Adipose tissue (tissue), 3 donors: ENCODE results near the gene MYOC. TPM values are rescaled to one million over a fixed set of nuclear protein-coding genes. Genes with fewer than 3 reads are reported as not detected.
"Not testable (repeated sequence)": the region's sequence is repeated elsewhere in the genome, so short reads cannot be mapped to it uniquely, and the experiment has no call there.

Experiments
- H3K27ac ChIP-seq: one replicate; pipeline ENCODE4 v1.5.1; 2013; ENCODE audit warnings: low read depth, low read length
- WGBS, 3 donors: extraction: QIAGEN DNeasy Blood & Tissue Kit; methylation state at CpG; one replicate each; pipeline ENCODE4 v1.1.7; 2013; 5-methylcytosine and 5-hydroxymethylcytosine counted together
- polyA plus RNA-seq, 3 donors: library from polyadenylated mRNA; stranded (reverse); fragments of 200-250 nt; gene quantifications; one replicate each; pipeline ENCODE4 v1.2.3, GENCODE V29; 2013
- donor health status: healthy with polysubstance abuse.
- donor health status: Bipolar disorder and iron deficiency.
- donor health status: healthy.

Gene MYOC
- polyA plus RNA-seq: 1 to 10 TPM in 2 of 3 donors, under 1 TPM in 1; 0.47 to 8.1 (median 2.9) TPM

- WGBS, 3 donors: 70 to 79% (median 77%) methylated on average over 8 of the region's 8 CpGs
- H3K27ac ChIP-seq: no peak within 1 kb of the TSS
These were observed at the start of gene MYOC for GRCh38 chr1:171652234-171652822. MYOC (minus strand) TSS chr1:171652688; CDS start chr1:171652611, 77 bp downstream.

GRCh38 chr1:171699531-171699930 lies 47.0 kb upstream of the MYOC start:
- WGBS, 3 donors: 89 to 95% (median 92%) methylated on average over 2 of the region's 2 CpGs
- H3K27ac ChIP-seq: no peak overlapping the region

- WGBS, 3 donors: 89 to 96% (median 95%) methylated on average over 14 of the region's 14 CpGs
- not testable (repeated sequence) for H3K27ac ChIP-seq
These were observed 43.3 kb upstream of the MYOC start for GRCh38 chr1:171695772-171696171.

GRCh38 chr1:171693541-171693940 lies 41.1 kb upstream of the MYOC start:
- 94 to 96% (median 96%) methylated on average over 11 to 15 of the region's 23 CpGs for WGBS, 3 donors
- H3K27ac ChIP-seq: not testable (repeated sequence)

- WGBS, 3 donors: 66 to 79% (median 70%) methylated on average over 8 of the region's 8 CpGs
These were observed 31.4 kb upstream of the MYOC start for GRCh38 chr1:171683870-171684269.

GRCh38 chr1:171680339-171680738 lies 27.9 kb upstream of the MYOC start:
- 92 to 98% (median 96%) methylated on average over 3 of the region's 3 CpGs for WGBS, 3 donors
- H3K27ac ChIP-seq: no peak overlapping the region

More at GRCh38 chr1:171683870-171684269, 31.4 kb upstream of the MYOC start:
- no peak overlapping the region for H3K27ac ChIP-seq

- no peak overlapping the region for H3K27ac ChIP-seq
- WGBS, 3 donors: 78 to 100% (median 100%) methylated on average over 2 of the region's 2 CpGs
These were observed 24.3 kb upstream of the MYOC start for GRCh38 chr1:171676823-171677222.

GRCh38 chr1:171674431-171675405 lies 22.2 kb upstream of the MYOC start:
- H3K27ac ChIP-seq: no peak overlapping the region

GRCh38 chr1:171670739-171671138 lies 18.3 kb upstream of the MYOC start:
- 94 to 98% (median 98%) methylated on average over 28 of the region's 28 CpGs for WGBS, 3 donors
- H3K27ac ChIP-seq: no peak overlapping the region

More at GRCh38 chr1:171674431-171675405, 22.2 kb upstream of the MYOC start:
- WGBS, 3 donors: 62 to 64% (median 63%) methylated on average over 3 of the region's 3 CpGs

- 90 to 94% (median 93%) methylated on average over 5 of the region's 5 CpGs for WGBS, 3 donors
These were observed 15.9 kb upstream of the MYOC start for GRCh38 chr1:171668372-171668771.

GRCh38 chr1:171666114-171666769 lies 13.8 kb upstream of the MYOC start:
- WGBS, 3 donors: 73 to 91% (median 88%) methylated on average over 4 of the region's 4 CpGs
- no peak overlapping the region for H3K27ac ChIP-seq

More at GRCh38 chr1:171668372-171668771, 15.9 kb upstream of the MYOC start:
- no peak overlapping the region for H3K27ac ChIP-seq

- H3K27ac ChIP-seq: no peak overlapping the region
These were observed 12.5 kb upstream of the MYOC start for GRCh38 chr1:171664976-171665375.

GRCh38 chr1:171663854-171664575 lies 11.5 kb upstream of the MYOC start:
- H3K27ac ChIP-seq: no peak overlapping the region
- WGBS, 3 donors: 57 to 69% (median 57%) methylated on average over 4 of the region's 4 CpGs

GRCh38 chr1:171663036-171663853 lies 10.8 kb upstream of the MYOC start:
- 60 to 80% (median 61%) methylated on average over 7 of the region's 7 CpGs for WGBS, 3 donors
- no peak overlapping the region for H3K27ac ChIP-seq

- H3K27ac ChIP-seq: no peak overlapping the region
- 71 to 98% (median 93%) methylated on average over 5 of the region's 5 CpGs for WGBS, 3 donors
These were observed 8.7 kb upstream of the MYOC start for GRCh38 chr1:171661076-171661650.

GRCh38 chr1:171656206-171656605 lies 3.7 kb upstream of the MYOC start:
- not testable (repeated sequence) for H3K27ac ChIP-seq
- 95 to 98% (median 97%) methylated on average over 9 of the region's 9 CpGs for WGBS, 3 donors

- 60 to 73% (median 66%) methylated on average over 6 of the region's 6 CpGs for WGBS, 3 donors
- no peak overlapping the region for H3K27ac ChIP-seq
These were observed 3.2 kb upstream of the MYOC start for GRCh38 chr1:171655746-171656116.
